ENCODE data around the gene RBM12.
"Not testable (repeated sequence)": the region's sequence is repeated elsewhere in the genome, so short reads cannot be mapped to it uniquely, and the experiment has no call there.

The RBM12 gene, protein sequence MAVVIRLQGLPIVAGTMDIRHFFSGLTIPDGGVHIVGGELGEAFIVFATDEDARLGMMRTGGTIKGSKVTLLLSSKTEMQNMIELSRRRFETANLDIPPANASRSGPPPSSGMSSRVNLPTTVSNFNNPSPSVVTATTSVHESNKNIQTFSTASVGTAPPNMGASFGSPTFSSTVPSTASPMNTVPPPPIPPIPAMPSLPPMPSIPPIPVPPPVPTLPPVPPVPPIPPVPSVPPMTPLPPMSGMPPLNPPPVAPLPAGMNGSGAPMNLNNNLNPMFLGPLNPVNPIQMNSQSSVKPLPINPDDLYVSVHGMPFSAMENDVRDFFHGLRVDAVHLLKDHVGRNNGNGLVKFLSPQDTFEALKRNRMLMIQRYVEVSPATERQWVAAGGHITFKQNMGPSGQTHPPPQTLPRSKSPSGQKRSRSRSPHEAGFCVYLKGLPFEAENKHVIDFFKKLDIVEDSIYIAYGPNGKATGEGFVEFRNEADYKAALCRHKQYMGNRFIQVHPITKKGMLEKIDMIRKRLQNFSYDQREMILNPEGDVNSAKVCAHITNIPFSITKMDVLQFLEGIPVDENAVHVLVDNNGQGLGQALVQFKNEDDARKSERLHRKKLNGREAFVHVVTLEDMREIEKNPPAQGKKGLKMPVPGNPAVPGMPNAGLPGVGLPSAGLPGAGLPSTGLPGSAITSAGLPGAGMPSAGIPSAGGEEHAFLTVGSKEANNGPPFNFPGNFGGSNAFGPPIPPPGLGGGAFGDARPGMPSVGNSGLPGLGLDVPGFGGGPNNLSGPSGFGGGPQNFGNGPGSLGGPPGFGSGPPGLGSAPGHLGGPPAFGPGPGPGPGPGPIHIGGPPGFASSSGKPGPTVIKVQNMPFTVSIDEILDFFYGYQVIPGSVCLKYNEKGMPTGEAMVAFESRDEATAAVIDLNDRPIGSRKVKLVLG

DNA sequence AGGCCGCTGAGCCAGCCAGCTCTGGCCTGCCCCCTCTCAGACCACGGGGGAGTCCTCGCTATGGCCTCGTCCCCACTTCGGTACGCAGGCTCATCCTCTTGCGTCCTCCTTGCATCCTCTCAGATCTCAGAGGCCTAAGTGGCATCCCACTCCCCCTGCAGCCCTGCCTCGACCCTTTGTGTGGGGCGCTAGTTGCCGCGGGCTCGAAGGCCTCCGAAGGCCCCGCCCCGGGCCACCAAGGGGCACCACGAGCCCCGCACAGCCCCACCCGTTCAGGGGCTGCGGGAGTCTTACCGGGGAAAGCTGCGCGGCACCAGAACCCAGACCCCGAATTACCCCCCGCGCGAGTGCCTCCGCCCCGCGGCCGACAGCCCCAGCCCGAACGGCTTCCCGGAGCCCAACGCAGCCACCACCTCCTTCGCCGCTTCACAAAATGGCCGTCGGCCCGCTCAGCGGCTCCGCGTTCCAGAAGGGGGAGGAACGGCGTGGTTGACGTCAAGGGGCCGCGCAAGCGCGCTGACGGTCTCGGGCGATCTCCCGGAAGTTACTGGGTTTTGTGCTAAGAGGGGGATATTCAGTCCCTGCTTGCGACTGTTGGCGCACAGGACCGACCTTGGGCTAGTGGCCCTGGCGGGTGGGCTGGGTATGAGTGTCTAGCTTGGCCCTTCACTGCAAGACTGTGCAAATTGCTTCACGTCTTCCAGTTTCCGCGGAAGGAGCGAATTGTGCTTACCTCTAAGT, at the start of gene RBM12, which contains the start of gene CPNE1:
RBM12 (minus strand) TSS at position 435 of the 741 bp plus-strand sequence. CDS start 9,578 bp downstream, outside the sequence.
CPNE1 (minus strand) TSS at position 435 of the 741 bp plus-strand sequence. CDS start 31,977 bp downstream, outside the sequence.
- peak; percentile 94 for DNase-seq

DNA sequence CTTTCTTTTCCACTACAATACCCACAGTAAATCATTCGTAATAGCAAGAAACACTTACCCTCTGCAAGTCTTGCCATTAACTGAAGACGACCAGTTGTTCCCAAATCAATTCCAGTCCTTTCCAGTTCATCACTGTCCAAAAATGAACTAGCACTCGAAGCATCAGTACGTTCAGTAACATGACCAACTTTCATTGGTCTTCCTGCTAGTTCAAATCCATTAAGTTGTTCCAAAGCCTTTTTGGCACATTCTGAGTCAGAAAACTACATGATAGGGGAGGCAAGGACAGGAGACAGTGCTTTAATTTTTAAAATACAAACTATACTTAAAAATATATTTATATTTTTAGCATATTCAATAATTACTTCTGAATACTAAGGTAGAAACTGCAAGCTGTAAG, 49.4 kb upstream of the RBM12 start:
- DNase-seq = no peak

DNA sequence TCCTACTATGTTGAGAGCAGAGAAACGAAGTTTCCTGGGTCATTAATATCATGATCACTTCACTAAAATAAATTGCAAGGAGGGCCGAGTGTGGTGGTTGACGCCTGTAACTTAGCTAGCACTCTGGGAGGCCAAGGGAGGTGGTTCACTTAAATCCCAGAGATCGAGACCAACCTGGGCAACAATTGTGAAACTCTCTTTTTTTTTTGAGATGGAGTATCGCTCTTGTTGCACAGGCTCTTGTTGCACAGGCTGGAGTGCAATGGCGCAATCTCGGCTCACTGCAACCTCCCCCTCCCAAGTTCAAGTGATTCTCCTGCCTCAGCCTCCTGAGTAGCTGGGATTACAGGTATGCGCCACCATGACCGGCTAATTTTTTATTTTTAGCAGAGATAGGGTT, 48.4 kb upstream of the RBM12 start:
- not testable (repeated sequence) for DNase-seq

DNA sequence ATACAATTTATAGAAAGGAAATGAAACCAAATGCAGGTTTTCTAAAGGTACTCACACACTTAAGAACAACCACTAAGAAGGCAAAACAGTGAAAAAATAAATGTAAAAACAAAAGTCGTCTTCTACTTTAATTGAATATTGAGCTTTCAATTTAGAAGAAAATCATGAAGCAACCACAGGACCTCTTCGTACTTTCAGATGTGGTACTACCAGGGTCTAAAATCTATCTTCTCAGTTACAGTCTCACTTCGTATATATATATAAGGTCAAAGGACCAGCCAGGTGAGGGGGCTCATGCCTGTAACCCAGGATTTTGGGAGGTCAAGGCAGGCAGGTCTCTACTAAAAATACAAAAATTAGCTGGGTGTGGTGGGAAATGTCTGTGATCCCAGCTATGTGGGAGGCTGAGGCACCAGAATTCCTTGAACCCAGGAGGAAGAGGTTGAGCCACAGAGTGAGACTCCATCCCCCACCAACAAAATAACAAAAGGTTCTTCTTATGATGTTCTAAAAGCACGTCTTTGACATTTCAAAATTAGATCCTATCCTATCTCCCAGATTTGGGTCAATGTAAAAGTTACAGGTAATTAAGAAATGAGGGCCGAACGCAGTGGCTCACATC, 47.0 kb upstream of the RBM12 start:
- DNase-seq = no peak

DNA sequence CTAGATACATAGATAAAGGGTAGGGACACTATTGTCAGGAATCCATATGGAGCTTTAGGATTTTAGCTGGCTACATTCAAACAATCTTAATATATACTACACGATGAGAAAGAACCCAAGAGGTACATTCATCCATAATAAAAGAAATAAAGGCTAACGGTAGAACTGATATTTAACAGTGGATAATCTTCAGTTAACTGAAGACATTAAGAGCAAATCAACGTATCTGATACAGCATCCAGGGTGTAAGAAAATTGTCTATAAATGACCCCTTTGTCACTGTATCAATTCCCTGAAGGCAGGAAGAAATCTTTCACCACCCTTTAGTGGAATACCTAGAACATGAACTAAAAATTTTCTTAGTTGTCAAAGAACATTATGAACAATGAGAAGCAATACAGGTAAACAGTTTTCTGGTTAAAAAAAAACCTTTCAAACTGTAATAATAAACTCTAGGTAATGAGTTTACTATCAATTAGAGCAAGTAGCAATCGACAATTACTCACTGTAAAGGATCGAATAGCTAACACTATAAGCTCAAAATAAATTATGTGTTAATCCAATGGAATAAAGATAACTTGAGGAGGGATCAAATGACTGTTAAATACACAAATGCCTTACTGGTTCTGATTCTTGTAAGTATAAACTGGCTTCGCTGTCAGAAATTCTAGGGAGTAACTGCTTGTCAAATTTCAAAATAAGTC, 46.3 kb upstream of the RBM12 start:
- no peak for DNase-seq

DNA sequence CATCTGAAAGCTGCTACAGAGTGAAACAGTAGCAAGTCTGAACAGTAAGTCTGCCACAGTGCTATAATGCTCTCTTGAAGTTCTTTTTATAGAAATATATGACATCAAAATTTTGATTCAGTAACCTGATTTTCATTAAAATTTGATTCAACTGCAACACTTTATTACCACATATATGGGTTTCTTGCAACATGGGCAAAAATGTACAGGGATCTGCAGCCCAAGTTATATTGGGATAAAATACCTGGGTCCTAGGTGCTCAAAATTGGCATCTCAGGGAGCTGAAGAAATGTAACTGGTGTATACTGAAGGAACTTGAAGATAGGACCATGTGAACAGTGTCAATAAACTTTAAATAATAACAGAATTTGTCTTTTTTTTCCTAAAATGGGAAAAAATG, 45.3 kb upstream of the RBM12 start:
- DNase-seq = no peak

DNA sequence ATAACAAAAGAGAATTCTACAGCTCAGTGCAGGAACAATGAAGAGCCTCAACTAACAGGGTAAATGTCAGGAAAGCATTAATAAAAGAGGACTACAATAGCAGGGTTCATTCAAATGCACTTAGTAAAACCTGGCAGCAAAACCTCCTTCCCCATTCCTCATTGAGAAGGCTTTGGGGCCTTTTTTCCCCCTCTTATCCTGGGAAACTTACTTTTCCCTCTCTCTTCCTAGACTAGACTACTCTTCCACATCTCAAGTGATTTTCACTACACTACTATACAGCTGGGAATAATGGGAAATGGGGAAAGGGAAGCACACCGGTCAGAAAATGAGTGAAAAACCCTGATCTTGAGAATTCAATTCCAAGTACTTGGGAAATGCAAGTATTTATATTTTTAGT, 44.6 kb upstream of the RBM12 start:
- DNase-seq = no peak

DNA sequence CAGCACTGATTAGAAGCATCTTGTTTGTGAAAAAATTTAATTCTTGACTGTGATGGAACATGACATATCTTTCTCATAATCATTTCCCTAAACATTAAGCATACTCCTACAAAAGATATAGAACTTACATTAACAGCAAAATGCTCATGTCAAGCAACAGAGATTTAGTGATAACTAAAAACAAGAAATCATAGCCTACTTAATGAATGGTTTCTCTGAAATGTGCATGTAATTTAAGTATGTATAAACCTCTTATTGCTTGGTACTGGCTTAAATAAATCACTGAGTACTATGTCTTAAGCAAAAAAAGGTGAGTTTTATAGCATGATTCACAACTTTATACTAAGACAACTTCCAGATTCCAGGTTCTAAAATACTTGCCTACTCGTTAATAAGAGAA, 43.8 kb upstream of the RBM12 start:
- DNase-seq = no peak

DNA sequence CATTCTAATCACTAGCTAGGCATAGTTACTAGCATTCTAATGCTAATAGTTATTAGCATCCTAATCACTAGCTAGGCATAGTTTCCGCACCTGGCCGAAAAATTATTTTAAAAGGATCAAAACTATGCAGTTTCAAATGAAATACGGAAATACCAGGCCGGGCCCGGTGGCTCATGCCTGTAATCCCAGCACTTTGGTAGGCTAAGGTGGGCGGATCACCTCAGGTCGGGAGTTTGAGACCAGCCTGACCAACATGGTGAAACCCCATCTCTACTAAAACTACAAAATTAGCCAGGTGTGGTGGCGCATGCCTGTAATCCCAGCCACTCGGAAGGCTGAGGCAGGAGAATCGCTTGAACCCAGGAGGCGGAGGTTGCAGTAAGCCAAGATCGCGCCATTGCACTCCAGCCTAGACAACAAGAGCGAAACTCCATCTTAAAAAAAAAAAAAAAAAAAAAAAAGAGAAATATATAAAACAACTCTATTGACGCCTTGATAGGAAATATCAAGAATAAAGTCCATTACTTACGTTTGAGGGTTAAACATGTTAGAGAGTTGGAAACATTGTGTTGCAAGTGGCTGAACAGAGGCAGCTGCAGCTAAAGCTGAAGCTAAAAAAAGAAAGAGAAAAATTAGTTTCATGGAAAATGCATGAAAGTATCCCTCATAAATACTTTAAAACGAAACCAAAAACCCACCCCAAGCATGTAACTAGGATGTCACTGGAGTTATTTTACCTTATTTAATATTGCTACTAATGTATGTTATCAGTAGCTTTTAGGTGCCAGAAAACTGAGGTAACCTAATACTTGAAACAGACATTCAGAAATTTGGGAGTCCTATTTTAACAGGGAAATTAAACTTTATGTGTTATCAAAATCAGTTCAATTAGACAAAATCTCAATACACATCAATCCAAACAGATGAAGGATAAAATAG, 42.2 kb upstream of the RBM12 start:
- DNase-seq = not testable (repeated sequence)

DNA sequence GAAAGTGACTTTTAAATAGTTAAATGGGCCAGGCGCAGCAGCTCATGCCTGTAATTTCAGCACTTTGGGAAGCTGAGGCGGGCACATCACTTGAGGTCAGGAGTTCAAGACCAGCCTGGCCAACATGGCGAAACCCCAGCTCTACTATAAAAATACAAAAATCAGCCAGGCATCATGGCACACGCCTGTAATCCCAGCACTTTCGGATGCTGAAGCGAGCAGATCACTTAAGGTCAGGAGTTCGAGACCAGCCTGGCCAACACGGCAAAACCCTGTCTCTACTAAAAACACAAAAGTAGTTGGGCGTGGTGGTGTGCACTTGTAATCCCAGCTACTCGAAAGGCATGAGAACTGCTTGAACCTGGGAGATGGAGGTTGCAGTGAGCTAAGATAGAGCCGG, 41.2 kb upstream of the RBM12 start:
- DNase-seq = not testable (repeated sequence)

DNA sequence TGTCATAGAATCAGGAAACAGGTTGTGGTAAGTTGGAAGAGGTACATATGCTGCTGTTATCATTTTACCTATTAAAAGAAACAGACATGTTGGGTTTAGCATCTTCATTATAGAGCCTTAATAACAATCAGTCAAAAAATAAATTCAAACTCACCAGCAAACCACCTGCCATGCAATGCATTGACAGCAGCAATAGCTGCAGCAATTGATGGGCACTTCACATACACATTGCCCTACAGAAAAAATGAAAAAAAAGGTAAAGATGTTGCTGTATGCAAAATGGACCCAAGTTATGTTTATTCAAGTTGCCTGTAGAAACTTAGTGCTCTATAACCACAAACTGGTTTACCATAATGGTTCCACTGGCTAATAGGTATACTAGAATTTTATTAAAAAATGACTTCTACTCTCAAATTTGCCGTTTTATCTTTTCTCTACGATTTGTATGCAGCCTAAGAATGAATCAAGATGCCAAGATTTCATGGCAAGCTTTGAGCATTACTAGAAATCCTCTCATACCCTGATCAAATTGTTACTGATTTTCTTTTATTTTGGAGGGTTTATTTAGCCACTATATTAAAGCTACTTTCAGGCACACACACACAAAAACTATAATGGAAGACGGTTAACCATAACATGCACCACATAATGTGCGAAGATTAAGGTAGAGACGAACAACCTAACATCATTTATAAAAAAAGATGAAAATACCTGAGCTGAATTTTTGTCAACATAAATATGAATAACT, 40.0 kb upstream of the RBM12 start:
- no peak for DNase-seq

DNA sequence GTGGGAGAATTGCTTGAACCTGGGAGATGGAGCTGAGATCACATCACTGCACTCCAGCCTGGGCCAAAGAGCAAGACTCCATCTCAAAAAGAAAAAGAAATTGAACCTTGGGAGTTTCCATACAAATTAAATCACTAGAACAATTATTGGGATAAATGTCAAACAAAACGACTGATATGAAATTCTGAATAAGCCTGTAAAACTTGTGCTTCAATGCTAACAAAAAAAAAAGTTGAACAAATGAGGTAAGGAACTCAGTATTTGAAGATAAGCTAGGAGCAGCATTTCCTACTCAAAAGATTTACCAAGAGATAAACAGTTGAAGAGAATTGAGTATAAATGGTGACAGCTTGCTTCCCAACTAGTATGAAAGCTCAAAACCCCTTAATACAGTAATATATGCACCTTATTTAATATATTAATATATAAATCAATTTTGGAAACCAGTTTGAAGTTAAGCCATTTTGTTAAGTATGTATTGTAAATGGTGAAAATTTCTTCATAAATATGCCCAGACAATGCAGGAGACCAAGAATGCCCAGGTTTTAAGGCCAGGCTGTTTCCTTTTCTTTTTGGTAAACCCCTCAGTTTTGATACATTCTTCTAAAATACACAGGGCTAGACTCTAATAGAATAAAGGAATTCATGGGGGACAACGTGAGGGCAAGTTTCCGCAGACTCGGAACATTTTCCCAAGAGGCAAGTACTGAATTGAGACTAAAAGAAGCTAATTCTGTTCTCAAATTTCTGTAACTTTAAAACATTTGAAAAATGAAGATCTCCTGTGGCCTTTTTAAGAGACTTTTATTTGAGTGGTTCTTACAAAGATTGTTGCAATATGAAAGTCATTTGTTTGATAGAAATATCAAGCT, 38.4 kb upstream of the RBM12 start:
- DNase-seq = no peak

DNA sequence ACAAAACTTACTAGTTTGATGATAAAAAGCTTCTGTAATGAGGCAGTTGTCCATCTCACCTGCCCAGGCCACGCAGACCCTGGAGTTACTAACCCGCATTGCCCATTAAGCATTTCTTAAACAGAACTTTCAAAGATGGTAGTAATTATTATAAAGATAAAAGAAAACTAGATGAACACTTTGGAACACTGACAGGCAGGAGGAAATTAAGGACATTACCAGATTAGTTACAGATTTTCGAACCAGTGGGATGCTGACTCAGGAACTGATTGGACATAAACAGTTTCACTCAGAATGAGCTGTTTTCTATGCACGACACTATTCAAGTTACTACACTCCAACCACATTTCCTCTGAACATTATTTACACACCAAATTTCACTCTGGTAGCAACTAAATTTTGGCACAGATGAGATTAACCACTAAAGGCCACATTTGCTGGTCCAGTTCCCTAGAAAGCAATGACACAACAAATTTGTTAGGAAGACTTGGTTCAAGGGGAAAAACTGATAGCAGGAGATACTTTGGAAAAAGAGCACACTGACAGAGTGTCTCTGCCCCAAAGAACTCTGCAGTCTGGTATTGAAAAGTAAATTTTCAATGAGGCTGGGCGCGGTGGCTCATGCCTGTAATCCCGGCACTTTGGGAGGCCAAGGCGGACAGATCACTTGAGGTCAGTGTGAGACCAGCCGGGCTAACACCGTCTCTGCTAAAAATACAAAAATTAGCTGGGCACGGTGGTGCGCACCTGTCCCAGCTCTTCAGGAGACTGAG, 37.5 kb upstream of the RBM12 start:
- no peak for DNase-seq

DNA sequence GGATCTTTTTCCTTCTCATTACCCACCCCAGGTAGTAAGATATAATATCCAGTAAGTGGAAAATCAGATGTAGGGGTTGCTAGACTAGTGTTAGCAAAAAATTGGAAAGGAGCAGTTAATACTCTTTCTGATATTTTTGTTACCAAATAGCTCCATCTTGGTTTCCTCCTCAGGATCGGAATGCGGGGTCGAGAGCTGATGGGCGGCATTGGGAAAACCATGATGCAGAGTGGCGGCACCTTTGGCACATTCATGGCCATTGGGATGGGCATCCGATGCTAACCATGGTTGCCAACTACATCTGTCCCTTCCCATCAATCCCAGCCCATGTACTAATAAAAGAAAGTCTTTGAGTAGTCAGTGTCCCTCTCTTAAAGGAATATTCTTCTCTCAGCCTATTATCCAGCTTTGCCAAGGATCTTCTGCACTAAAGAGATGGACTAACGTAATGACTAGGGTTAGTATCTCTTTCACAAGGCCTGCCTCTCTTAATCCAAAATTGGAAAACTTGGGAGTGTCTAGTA, 36.0 kb upstream of the RBM12 start:
- DNase-seq = no peak

DNA sequence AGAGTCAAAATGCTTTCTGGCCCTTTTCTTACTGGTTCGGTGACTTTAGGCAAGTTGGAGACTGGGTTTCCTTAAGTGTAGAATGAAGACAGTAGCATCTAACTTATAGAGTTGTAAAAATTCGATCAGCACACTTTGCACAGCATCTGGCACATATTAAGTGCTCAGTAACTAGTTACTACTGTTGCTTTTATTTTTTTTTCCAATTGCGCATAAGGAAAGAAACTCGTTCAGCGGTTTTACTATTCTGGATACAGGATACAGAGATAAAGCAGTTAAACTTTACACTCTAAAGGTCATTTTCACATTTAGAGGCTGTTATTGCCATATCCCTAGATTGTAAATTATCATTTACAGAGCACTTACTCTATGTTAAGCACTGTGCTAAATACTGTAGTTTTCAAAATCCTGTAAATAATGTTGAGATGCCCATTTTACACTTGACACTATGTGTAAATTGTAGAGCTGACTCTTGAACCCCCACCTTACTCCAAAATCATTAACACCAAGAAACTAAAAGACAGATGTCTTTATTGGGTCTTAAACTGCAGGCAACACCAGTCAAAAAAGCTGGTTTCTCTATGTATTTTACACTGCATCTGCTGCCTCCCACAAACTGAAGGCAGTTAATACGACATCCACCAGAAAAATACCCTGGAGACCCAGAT, 35.4 kb upstream of the RBM12 start:
- DNase-seq = no peak

DNA sequence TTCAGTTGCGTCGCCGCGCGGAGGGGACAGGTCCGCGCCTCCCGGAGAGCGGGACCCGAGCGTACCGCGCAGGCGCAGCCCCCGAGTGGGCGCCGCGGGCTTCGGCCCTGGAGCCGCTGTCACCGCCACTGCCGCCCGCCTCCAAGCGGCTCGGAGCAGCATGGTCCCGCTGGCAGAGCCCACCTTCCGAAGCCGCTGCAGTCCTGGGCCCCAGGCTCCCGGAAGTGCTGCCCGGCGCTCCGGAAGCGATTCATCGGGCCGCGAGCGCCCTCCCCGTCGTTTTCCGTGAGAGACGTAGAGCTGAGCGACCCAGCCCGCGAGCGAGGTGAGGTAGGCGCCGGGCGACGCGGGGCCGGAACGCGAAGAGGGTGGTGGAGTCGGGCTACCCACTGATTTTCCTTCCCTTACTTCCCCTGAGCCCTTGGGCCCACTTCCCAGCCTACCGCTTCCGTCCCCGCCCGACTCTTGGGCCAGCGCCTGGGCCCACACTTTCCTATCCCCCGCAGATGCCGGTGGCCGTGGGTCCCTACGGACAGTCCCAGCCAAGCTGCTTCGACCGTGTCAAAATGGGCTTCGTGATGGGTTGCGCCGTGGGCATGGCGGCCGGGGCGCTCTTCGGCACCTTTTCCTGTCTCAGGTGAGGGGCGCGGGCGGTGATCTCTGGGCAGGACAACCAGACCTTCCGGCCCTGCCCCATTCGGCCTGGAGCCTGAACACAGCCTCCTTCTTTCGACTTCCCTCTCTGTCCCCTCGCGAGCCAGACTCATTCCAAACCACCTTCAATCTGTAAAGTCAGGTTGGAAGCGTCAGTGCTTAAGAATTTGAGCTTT, 34.6 kb upstream of the RBM12 start, which contains the start of the genes NFS1 and ROMO1:
NFS1 (minus strand) TSS at position 226 of the 830 bp plus-strand sequence; CDS start at position 162, 64 bp downstream.
ROMO1 (plus strand) TSS at position 279 of the 830 bp plus-strand sequence; CDS start at position 507, 228 bp downstream.
- peak; percentile 91 for DNase-seq

All from RPMI8226 (cell line).